Retinal pigment epithelial cell (primary cell): Measurements from ENCODE around the gene EHD3.

Source experiments
- DNase-seq: peaks from one replicate; pipeline ENCODE4 v3.0.0-alpha.2; 2010; ENCODE audit warnings: low read depth
- H3K4me3 ChIP-seq: 2 replicates; pipeline ENCODE4 v1.5.1; 2011; ENCODE audit warnings: mild to moderate bottlenecking, low read length, control low read depth, moderate library complexity
- CTCF ChIP-seq: conservative IDR thresholded peaks from 2 replicates; pipeline ENCODE4 v1.5.1; 2011; ENCODE audit warnings: low read depth, low read length, control low read depth, inconsistent platforms

EHD3 gene

GRCh38 chr2:31248139-31248538, 14.2 kb downstream of the EHD3 start:
- no peak for DNase-seq
- H3K4me3 ChIP-seq = no peak overlapping the region
- TF ChIP-seq CTCF = no peak

GRCh38 chr2:31249009-31249690, 15.2 kb downstream of the EHD3 start:
- DNase-seq = no peak
- H3K4me3 ChIP-seq = no peak overlapping the region
- TF ChIP-seq CTCF = no peak

- DNase-seq = no peak
- TF ChIP-seq CTCF = no peak
- no peak overlapping the region for H3K4me3 ChIP-seq
These were observed 17.1 kb downstream of the EHD3 start for GRCh38 chr2:31251018-31251417.

- TF ChIP-seq CTCF = no peak
- H3K4me3 ChIP-seq = no peak overlapping the region
- no peak for DNase-seq
These were observed 17.9 kb downstream of the EHD3 start for GRCh38 chr2:31251851-31252250.

GRCh38 chr2:31253356-31254131, 19.6 kb downstream of the EHD3 start:
- TF ChIP-seq CTCF = no peak
- H3K4me3 ChIP-seq = no peak overlapping the region
- no peak for DNase-seq

- no peak overlapping the region for H3K4me3 ChIP-seq
- no peak for DNase-seq
- no peak for TF ChIP-seq CTCF
These were observed 20.6 kb downstream of the EHD3 start for GRCh38 chr2:31254237-31255203.
